HEK293T (cell line): Measurements from ENCODE around the gene DLX3.

Experiments
- CTCF ChIA-PET: fragments of 350-600 bp; formaldehyde crosslinking; extraction: SDS; loops from one replicate; lab custom pipeline; 2021; ENCODE audit warnings: antibody characterized with exemption, inconsistent platforms; lab: Yijun Ruan, JAX
- POLR2A ChIA-PET: fragments of 350-600 bp; formaldehyde crosslinking; extraction: SDS; loops from one replicate; lab custom pipeline; 2020; ENCODE audit warnings: antibody characterized with exemption, inconsistent platforms; lab: Yijun Ruan, JAX
- DNase-seq: peaks from one replicate; pipeline ENCODE4 v3.0.0; 2012; ENCODE audit warnings: mixed read lengths; ENCODE audit errors: extremely low spot score
- ARNT ChIP-seq: fragments of 450-650 bp; IDR thresholded peaks from 2 replicates; pipeline ENCODE4 v1.6.1; 2017; ENCODE audit warnings: mild to moderate bottlenecking
- BHLHE40 ChIP-seq: fragments of 450-650 bp; IDR thresholded peaks from 2 replicates; pipeline ENCODE4 v1.6.1; 2016; ENCODE audit warnings: mild to moderate bottlenecking, moderate library complexity, borderline replicate concordance
- CTBP1 ChIP-seq: fragments of 450-650 bp; IDR thresholded peaks from 2 replicates; pipeline ENCODE4 v1.6.1; 2016; ENCODE audit warnings: borderline replicate concordance
- ELF4 ChIP-seq: fragments of 450-650 bp; IDR thresholded peaks from 2 replicates; pipeline ENCODE4 v1.6.1; 2017; ENCODE audit warnings: antibody characterized with exemption
- FOXA1 ChIP-seq: fragments of 450-650 bp; IDR thresholded peaks from 2 replicates; pipeline ENCODE4 v1.6.1; 2016; ENCODE audit warnings: mild to moderate bottlenecking
- FOXK2 ChIP-seq: fragments of 450-650 bp; IDR thresholded peaks from 2 replicates; pipeline ENCODE4 v1.6.1; 2016; ENCODE audit warnings: mild to moderate bottlenecking
- FOXM1 ChIP-seq: fragments of 450-650 bp; IDR thresholded peaks from 2 replicates; pipeline ENCODE4 v1.6.1; 2017; ENCODE audit warnings: mild to moderate bottlenecking, borderline replicate concordance
- HDGF ChIP-seq: fragments of 450-650 bp; IDR thresholded peaks from 2 replicates; pipeline ENCODE4 v1.6.1; 2017; ENCODE audit warnings: antibody characterized with exemption, borderline replicate concordance
- L3MBTL2 ChIP-seq: fragments of 450-650 bp; conservative IDR thresholded peaks from 2 replicates; pipeline ENCODE4 v1.6.1; 2016; ENCODE audit warnings: mild to moderate bottlenecking
- LEF1 ChIP-seq: fragments of 450-650 bp; IDR thresholded peaks from 2 replicates; pipeline ENCODE4 v1.6.1; 2017; ENCODE audit warnings: mild to moderate bottlenecking, borderline replicate concordance
- NFRKB ChIP-seq: fragments of 450-650 bp; IDR thresholded peaks from 2 replicates; pipeline ENCODE4 v1.6.1; 2016; ENCODE audit warnings: mild to moderate bottlenecking, moderate library complexity
- PKNOX1 ChIP-seq: fragments of 450-650 bp; IDR thresholded peaks from 2 replicates; pipeline ENCODE4 v1.6.1; 2016
- SP1 ChIP-seq: fragments of 450-650 bp; IDR thresholded peaks from 2 replicates; pipeline ENCODE4 v1.6.1; 2017
- SUZ12 ChIP-seq: fragments of 450-650 bp; IDR thresholded peaks from 2 replicates; pipeline ENCODE4 v1.6.1; 2016; ENCODE audit warnings: mild to moderate bottlenecking
- TARDBP ChIP-seq: fragments of 450-650 bp; IDR thresholded peaks from 2 replicates; pipeline ENCODE4 v1.6.1; 2016
- ZNF384 ChIP-seq: fragments of 450-650 bp; IDR thresholded peaks from 2 replicates; pipeline ENCODE4 v1.6.1; 2016

Gene DLX3

GRCh38 chr17:49959183-49959935 lies 35.7 kb downstream of the DLX3 start:
- TF ChIP-seq PKNOX1 (no peak), SUZ12 (no peak), ZNF384 (no peak), FOXM1 (no peak), FOXA1 (no peak), BHLHE40 (no peak), CTBP1 (no peak)
- ChIA-PET CTCF (interaction anchor here (4.1 kb wide), 1 partner anchor 38 kb away, joined by 24 read pairs; no protein-coding TSS in a partner anchor), POLR2A (interaction anchor here (1.5 kb wide), 1 partner anchor 9 kb away, joined by 3 read pairs; no protein-coding TSS in a partner anchor)
- DNase-seq = no peak

- TF ChIP-seq FOXM1 (no peak), ZNF384 (no peak), LEF1 (no peak), CTBP1 (no peak), BHLHE40 (no peak), NFRKB (no peak), FOXA1 (no peak), SUZ12 (no peak), FOXK2 (no peak), L3MBTL2 (no peak), TARDBP (no peak), HDGF (no peak), SP1 (no peak), ELF4 (no peak)
- ChIA-PET CTCF (interaction anchor here (4.1 kb wide), 1 partner anchor 39 kb away, joined by 24 read pairs; no protein-coding TSS in a partner anchor), POLR2A (interaction anchor here (1.5 kb wide), 1 partner anchor 10 kb away, joined by 3 read pairs; no protein-coding TSS in a partner anchor)
- DNase-seq = no peak
Observed at GRCh38 chr17:49958723-49959122, 36.3 kb downstream of the DLX3 start.

- ChIA-PET CTCF (interaction anchor here (4.1 kb wide), 1 partner anchor 40 kb away, joined by 24 read pairs; no protein-coding TSS in a partner anchor), POLR2A (interaction anchor here (0.8 to 1.9 kb wide), 4 partner anchors 10 to 19 kb away, joined by 3 to 6 read pairs (median 3); partner anchors contain the start of gene DLX4)
- DNase-seq = no peak
- TF ChIP-seq ELF4 = no peak
- TF ChIP-seq BHLHE40 = no peak
- TF ChIP-seq ZNF384 = no peak
- no peak for TF ChIP-seq HDGF
- no peak for TF ChIP-seq NFRKB
- no peak for TF ChIP-seq SP1
- no peak for TF ChIP-seq FOXM1
- TF ChIP-seq ARNT = no peak
- no peak for TF ChIP-seq L3MBTL2
Observed at GRCh38 chr17:49957350-49957749, 37.7 kb downstream of the DLX3 start.

- DNase-seq = no peak
- ChIA-PET CTCF (interaction anchor here (0.9 to 4.1 kb wide), 2 partner anchors 34 to 41 kb away, joined by 4 to 24 read pairs; no protein-coding TSS in a partner anchor), POLR2A (interaction anchor here (0.8 to 1.9 kb wide), 3 partner anchors 12 to 20 kb away, joined by 3 to 6 read pairs (median 3); partner anchors contain the start of gene DLX4)
- TF ChIP-seq FOXM1 (no peak), ELF4 (no peak), ARNT (no peak), TARDBP (no peak), SUZ12 (no peak), ZNF384 (no peak), SP1 (no peak), LEF1 (no peak)
Observed at GRCh38 chr17:49956780-49957179, 38.2 kb downstream of the DLX3 start.

- CTCF ChIA-PET = interaction anchor here (4.1 kb wide), 1 partner anchor 42 kb away, joined by 24 read pairs; no protein-coding TSS in a partner anchor
- POLR2A ChIA-PET = no interaction called here
- no peak for TF ChIP-seq BHLHE40
- no peak for TF ChIP-seq CTBP1
- TF ChIP-seq LEF1 = no peak
- TF ChIP-seq NFRKB = no peak
- no peak for DNase-seq
Observed at GRCh38 chr17:49955157-49955556, 39.9 kb downstream of the DLX3 start.

- no peak for DNase-seq
- TF ChIP-seq TARDBP (no peak), NFRKB (no peak), CTBP1 (no peak), LEF1 (no peak), FOXA1 (no peak), ZNF384 (no peak)
- ChIA-PET POLR2A (interaction anchor here (1.1 kb wide), 1 partner anchor 42 kb away, joined by 4 read pairs; the partner anchor contains the start of gene DLX3), CTCF (interaction anchor here (0.7 to 4.1 kb wide), 25 partner anchors 8 to 141 kb away, joined by 3 to 72 read pairs (median 5); partner anchors contain the start of genes DLX3 and DLX4)
Observed at GRCh38 chr17:49952912-49953497, 42.0 kb downstream of the DLX3 start.

- DNase-seq = peak; percentile 91
- no peak for TF ChIP-seq FOXM1
- TF ChIP-seq PKNOX1 = no peak; the same call in 1 of the 2 replicates
- no peak for TF ChIP-seq SUZ12
- TF ChIP-seq ARNT = no peak
- no peak for TF ChIP-seq LEF1
- TF ChIP-seq CTBP1 = no peak
- no peak for TF ChIP-seq NFRKB
- ChIA-PET POLR2A (interaction anchor here (1.1 kb wide), 1 partner anchor 43 kb away, joined by 4 read pairs; the partner anchor contains the start of gene DLX3), CTCF (interaction anchor here (0.7 to 4.1 kb wide), 28 partner anchors 9 to 242 kb away, joined by 3 to 72 read pairs (median 5); partner anchors contain the start of genes DLX3 and DLX4)
Observed at GRCh38 chr17:49952209-49952911, 42.7 kb downstream of the DLX3 start.
